Keratinocyte (primary cell): Measurements from ENCODE around the gene IGFL1.
"Not testable (repeated sequence)": the region's sequence is repeated elsewhere in the genome, so short reads cannot be mapped to it uniquely, and the experiment has no call there.

Experiments
- CTCF ChIP-seq, 3 experiments: IDR thresholded peaks in 1 of 3; conservative IDR thresholded peaks in 1 of 3; optimal IDR thresholded peaks in 1 of 3; 2 replicates in 2 of 3; 3 replicates in 1 of 3; pipeline versions ENCODE3 to v1.5.1; 2011; ENCODE audit warnings: low read length in 3 of 3, mild to moderate bottlenecking in 3 of 3, moderate library complexity in 2 of 3, control low read depth in 1 of 3, inconsistent platforms in 1 of 3; ENCODE audit not compliant: insufficient read depth in 2 of 3; ENCODE audit errors: extremely low read depth in 1 of 3
- EZH2 ChIP-seq: IDR thresholded peaks from one replicate; pipeline ENCODE4 v1.6.1; 2012; ENCODE audit warnings: inconsistent platforms, mild to moderate bottlenecking, low read length, moderate library complexity

GRCh38 chr19:46233871-46234270 lies 4.3 kb downstream of the IGFL1 start:
- TF ChIP-seq EZH2; CTCF (optimal IDR thresholded peaks at IDR 0.05 in 1 of 3, IDR thresholded peaks at IDR 0.05 in 1 of 3, conservative IDR thresholded peaks at IDR 0.05 in 1 of 3; ENCODE audit: extremely low read depth in 1 of 3, insufficient read depth in 2 of 3, low read length in 3 of 3): not testable (repeated sequence)
